Dendritic cell treated with granulocyte-macrophage colony-stimulating factor and Interleukin-4, amounts not matched to agents 40 ng/mL and 50 ng/mL, for 4 days (primary cell): ENCODE results near the gene CDCP1.

ENCODE experiments used
- H3K27ac Mint-ChIP-seq: one replicate; pipeline ENCODE4 v1.8.0; 2022; ENCODE audit warnings: mild to moderate bottlenecking, mixed read lengths
- H3K27me3 Mint-ChIP-seq: one replicate; pipeline ENCODE4 v1.8.0; 2022; ENCODE audit warnings: mild to moderate bottlenecking, mixed read lengths
- H3K36me3 Mint-ChIP-seq: one replicate; pipeline ENCODE4 v1.8.0; 2022; ENCODE audit warnings: low read depth, mixed read lengths
- H3K4me1 Mint-ChIP-seq: one replicate; pipeline ENCODE4 v1.8.0; 2022; ENCODE audit warnings: low read depth, mixed read lengths
- H3K4me3 Mint-ChIP-seq: one replicate; pipeline ENCODE4 v1.8.0; 2022; ENCODE audit warnings: mild to moderate bottlenecking, moderate library complexity, mixed read lengths
- H3K9me3 Mint-ChIP-seq: one replicate; pipeline ENCODE4 v1.8.0; 2022; ENCODE audit warnings: mixed read lengths
- intact Hi-C: fragments of 100-400 bp; cut with micrococcal nuclease; formaldehyde crosslinking; loops from one replicate; pipeline ENCODE4 v1.15.0; 2022

CDCP1 gene

DNA sequence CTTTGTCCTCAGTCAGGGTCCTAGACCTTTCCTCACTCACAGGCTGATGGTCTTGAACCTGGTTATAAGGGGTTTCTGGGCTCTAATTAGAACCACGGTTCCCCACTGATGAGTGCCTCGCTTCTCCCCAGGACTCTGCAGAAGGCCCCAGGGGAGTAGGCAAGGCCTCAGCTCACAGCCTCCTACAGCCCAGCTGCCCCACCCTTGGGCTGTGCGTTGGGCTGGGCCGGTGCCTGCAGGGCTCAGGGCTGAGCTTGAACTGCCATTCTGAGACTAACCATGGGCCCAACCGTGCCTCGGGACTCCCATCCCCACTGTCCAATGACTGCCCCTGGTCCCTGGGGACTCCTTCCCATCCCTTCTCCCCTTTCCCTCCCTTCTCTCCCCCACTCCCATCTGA, 94.5 kb downstream of the CDCP1 start:
- peak overlapping the region; percentile 25 for H3K27ac Mint-ChIP-seq
- no peaks in the 10 kb centered on the region for H3K36me3 Mint-ChIP-seq
- H3K4me1 Mint-ChIP-seq: peaks cover 58% of the 10 kb centered on the region
- H3K4me3 Mint-ChIP-seq: no peak overlapping the region
- no peaks in the 10 kb centered on the region for H3K9me3 Mint-ChIP-seq
- peaks cover 11% of the 10 kb centered on the region for H3K27me3 Mint-ChIP-seq
- intact Hi-C loops: no loop called here

DNA sequence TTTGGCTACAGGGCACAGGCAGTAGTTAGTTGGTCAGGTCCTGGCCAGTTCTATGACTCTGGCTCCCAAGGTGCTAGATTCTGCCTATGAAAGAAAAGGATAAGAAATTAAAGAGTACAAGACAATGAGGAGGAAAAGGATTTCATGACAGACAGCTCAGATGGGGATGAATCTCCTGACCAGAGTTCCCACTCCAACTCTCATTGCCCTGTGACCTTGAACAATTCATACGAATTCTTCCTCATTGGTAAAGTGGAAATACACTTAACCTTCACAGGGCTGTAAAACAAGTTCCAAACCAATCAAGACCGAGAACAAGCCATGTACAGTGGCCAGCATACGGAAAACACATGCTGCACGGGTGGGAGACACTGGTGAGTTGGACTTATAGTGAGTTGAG, 96.4 kb downstream of the CDCP1 start:
- Mint-ChIP-seq H3K27ac (peak overlapping the region; percentile 8), H3K27me3 (peaks cover 11% of the 10 kb centered on the region), H3K36me3 (no peaks in the 10 kb centered on the region), H3K4me3 (no peak overlapping the region), H3K4me1 (peaks cover 66% of the 10 kb centered on the region), H3K9me3 (no peaks in the 10 kb centered on the region)
- intact Hi-C loops: no loop called here

- intact Hi-C loops: no loop called here
- Mint-ChIP-seq H3K4me3 (no peak overlapping the region), H3K27me3 (peaks cover 11% of the 10 kb centered on the region), H3K9me3 (no peaks in the 10 kb centered on the region), H3K36me3 (no peaks in the 10 kb centered on the region), H3K4me1 (peaks cover 64% of the 10 kb centered on the region), H3K27ac (no peak overlapping the region)
Observed at GRCh38 chr3:45048244-45048643, 97.9 kb downstream of the CDCP1 start.

DNA sequence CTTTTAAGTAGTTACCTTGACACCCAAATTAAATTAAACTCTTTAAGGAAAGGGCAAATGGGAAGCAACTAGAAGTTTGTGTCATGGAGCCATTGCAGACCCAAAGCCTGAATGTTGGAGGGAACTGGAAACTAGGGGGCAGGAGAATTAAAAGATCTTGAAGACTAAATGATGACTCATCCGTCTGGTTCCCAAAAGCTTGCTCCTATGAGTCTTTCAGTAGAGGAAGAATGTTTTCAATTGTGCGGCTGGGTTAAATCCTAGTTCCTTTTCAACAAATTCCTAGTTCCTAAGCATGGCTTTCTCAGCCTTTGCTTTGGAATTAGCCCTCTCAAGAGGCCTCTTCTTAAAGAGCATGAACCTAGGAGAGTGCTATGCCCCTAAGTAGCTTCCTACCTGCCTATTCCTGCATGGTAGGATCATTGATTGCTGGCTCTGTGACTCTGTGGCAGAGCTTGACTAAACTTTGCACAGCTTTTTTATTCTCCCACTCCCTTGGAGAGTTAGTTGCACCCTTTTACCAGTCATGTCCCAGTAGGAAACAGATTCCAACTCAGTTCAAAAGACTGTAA, 102.4 kb downstream of the CDCP1 start:
- intact Hi-C loops: loop anchor here (5.0 kb wide), 1 partner anchor 93 kb away; no protein-coding TSS in a partner anchor
- H3K27ac Mint-ChIP-seq: peak overlapping the region; percentile 66

GRCh38 chr3:45042162-45042561, 104.0 kb downstream of the CDCP1 start:
- Mint-ChIP-seq H3K4me3 (no peak overlapping the region), H3K27ac (peak overlapping the region; percentile 27)
- intact Hi-C loops: loop anchor here (5.0 kb wide), 1 partner anchor 95 kb away; no protein-coding TSS in a partner anchor

More for the DNA sequence above, 102.4 kb downstream of the CDCP1 start:
- H3K27me3 Mint-ChIP-seq: peaks cover 8% of the 10 kb centered on the region
- H3K4me1 Mint-ChIP-seq: peaks cover 44% of the 10 kb centered on the region
- H3K4me3 Mint-ChIP-seq: no peak overlapping the region
- H3K9me3 Mint-ChIP-seq: no peaks in the 10 kb centered on the region
- H3K36me3 Mint-ChIP-seq: no peaks in the 10 kb centered on the region

GRCh38 chr3:45041666-45042065, 104.5 kb downstream of the CDCP1 start:
- H3K27me3 Mint-ChIP-seq: no peaks in the 10 kb centered on the region
- no peaks in the 10 kb centered on the region for H3K9me3 Mint-ChIP-seq
- peaks cover 51% of the 10 kb centered on the region for H3K4me1 Mint-ChIP-seq
- H3K36me3 Mint-ChIP-seq: no peaks in the 10 kb centered on the region
- H3K27ac Mint-ChIP-seq: peak overlapping the region; percentile 27
- intact Hi-C loops: loop anchor here (5.0 kb wide), 1 partner anchor 96 kb away; no protein-coding TSS in a partner anchor
- no peak overlapping the region for H3K4me3 Mint-ChIP-seq

More at GRCh38 chr3:45042162-45042561, 104.0 kb downstream of the CDCP1 start:
- Mint-ChIP-seq H3K36me3 (no peaks in the 10 kb centered on the region), H3K27me3 (peaks cover 3% of the 10 kb centered on the region), H3K4me1 (peaks cover 46% of the 10 kb centered on the region), H3K9me3 (no peaks in the 10 kb centered on the region)

DNA sequence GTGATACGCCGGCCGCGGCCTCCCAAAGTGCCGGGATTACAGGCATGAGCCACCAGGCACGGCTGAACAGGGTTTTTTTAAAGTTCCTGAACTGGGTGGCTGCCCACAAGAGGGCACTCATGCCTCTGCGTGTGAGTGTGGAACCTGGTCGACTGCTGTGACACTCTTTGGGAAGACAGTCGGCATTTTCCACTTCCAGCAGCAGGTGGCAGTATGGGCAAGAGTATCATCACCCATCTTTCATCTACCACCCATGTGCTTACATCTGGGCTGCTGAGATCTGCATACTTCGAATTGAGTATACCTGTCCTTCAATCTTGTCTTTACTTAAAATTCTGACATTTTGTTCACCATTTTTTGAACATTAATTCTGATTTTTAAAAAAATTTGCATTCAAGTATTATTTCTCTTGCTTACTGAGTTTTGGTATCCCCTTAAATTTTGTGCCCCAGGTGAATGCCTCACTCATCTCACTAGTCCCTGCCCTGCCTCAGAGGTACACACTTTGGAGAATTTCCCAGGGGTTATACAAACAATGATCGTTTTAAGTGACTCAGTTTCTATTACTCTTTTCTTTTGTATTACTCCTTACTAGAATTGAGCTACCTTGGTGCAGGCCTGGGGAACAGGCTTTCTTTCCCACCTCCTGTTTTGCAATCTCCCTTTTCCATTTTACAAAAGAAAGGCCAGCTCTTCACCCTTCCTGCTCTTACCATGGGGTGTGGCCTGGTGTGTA, 108.3 kb downstream of the CDCP1 start:
- Mint-ChIP-seq H3K27me3 (peaks cover 2% of the 10 kb centered on the region), H3K27ac (peak overlapping the region; percentile 99), H3K36me3 (no peaks in the 10 kb centered on the region), H3K4me3 (no peak overlapping the region), H3K9me3 (no peaks in the 10 kb centered on the region), H3K4me1 (peaks cover 62% of the 10 kb centered on the region)
- intact Hi-C loops: loop anchor here (2.0 to 10.0 kb wide), 3 partner anchors 189 to 627 kb away; partner anchors contain the start of gene TMEM158

DNA sequence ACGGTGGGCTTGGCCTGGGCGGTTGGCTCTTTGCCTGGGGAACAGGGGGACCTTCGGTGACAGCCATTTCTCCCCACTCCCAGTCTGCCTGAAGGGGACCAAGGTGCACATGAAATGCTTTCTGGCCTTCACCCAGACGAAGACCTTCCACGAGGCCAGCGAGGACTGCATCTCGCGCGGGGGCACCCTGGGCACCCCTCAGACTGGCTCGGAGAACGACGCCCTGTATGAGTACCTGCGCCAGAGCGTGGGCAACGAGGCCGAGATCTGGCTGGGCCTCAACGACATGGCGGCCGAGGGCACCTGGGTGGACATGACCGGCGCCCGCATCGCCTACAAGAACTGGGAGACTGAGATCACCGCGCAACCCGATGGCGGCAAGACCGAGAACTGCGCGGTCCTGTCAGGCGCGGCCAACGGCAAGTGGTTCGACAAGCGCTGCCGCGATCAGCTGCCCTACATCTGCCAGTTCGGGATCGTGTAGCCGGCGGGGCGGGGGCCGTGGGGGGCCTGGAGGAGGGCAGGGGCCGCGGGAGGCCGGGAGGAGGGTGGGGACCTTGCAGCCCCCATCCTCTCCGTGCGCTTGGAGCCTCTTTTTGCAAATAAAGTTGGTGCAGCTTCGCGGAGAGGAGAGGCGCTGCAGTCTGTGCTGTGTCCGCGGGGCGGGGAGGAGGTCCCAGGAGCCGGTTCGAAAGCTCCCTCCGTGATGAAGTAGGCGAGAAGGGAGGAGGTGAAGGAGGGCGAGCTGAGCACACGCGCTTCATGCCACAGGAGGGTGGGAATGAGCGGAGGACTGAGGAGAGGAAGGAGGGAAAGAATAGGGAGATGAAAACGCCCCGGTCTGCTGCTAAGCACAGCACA, 110.5 kb downstream of the CDCP1 start:
- H3K27me3 Mint-ChIP-seq: peaks cover 2% of the 10 kb centered on the region
- H3K4me3 Mint-ChIP-seq: peak overlapping the region; percentile 80
- intact Hi-C loops: loop anchor here (5.0 to 10.0 kb wide), 2 partner anchors 192 to 629 kb away; partner anchors contain the start of gene TMEM158
- H3K27ac Mint-ChIP-seq: peak overlapping the region; percentile 99
- H3K36me3 Mint-ChIP-seq: no peaks in the 10 kb centered on the region
- H3K9me3 Mint-ChIP-seq: no peaks in the 10 kb centered on the region
- peaks cover 59% of the 10 kb centered on the region for H3K4me1 Mint-ChIP-seq

DNA sequence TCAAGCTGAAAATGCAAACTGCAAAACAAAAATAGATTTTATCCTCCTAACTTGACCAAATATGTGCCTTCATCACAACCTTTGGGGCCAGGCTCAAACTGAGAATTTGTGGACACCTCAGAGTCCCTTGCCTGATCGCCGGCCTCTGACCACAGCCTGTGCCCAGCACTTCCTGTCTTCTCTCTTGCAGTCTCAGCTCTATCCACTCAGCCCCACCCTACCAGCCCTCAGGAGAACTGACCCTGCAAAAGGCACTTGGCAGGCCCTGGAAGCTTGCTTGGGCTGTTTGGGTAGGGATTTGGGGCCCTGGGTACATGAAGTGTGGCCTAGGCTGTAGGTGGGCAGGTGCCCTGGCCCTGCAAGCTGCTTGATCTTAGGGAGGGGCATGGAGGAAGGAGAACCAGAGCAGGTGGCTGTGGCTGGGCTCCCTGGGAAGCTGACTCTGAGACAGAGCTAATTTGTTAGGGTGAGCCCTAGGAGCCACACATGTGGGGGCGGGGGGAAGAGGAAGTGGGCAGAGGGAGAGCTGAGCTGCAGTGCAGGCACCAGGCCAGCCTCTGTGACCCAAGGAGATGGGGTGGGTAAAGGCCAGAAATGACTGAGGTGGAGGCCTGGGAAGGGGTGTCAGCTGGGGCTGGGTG, 111.4 kb downstream of the CDCP1 start:
- intact Hi-C loops: loop anchor here (5.0 to 10.0 kb wide), 2 partner anchors 193 to 630 kb away; partner anchors contain the start of gene TMEM158
- Mint-ChIP-seq H3K27ac (peak overlapping the region; percentile 99), H3K4me3 (peak overlapping the region; percentile 80), H3K36me3 (no peaks in the 10 kb centered on the region), H3K9me3 (no peaks in the 10 kb centered on the region), H3K27me3 (peaks cover 2% of the 10 kb centered on the region), H3K4me1 (peaks cover 69% of the 10 kb centered on the region)

GRCh38 chr3:45033791-45034190, 112.4 kb downstream of the CDCP1 start:
- intact Hi-C loops: loop anchor here (10.0 kb wide), 1 partner anchor 631 kb away; no protein-coding TSS in a partner anchor
- peaks cover 2% of the 10 kb centered on the region for H3K27me3 Mint-ChIP-seq
- no peak overlapping the region for H3K4me3 Mint-ChIP-seq

More at GRCh38 chr3:45033791-45034190, 112.4 kb downstream of the CDCP1 start:
- Mint-ChIP-seq H3K4me1 (peaks cover 77% of the 10 kb centered on the region), H3K27ac (peak overlapping the region; percentile 99), H3K36me3 (no peaks in the 10 kb centered on the region), H3K9me3 (no peaks in the 10 kb centered on the region)
